ENCODE data around the gene XPNPEP1. TPM values are rescaled to one million over a fixed set of nuclear protein-coding genes. Genes with fewer than 3 reads are reported as not detected.

Gene XPNPEP1
- total and polyA plus RNA-seq, 2 of the 4 experiments (the other 2 are of a cell fraction), result 164 to 311 TPM

DNA sequence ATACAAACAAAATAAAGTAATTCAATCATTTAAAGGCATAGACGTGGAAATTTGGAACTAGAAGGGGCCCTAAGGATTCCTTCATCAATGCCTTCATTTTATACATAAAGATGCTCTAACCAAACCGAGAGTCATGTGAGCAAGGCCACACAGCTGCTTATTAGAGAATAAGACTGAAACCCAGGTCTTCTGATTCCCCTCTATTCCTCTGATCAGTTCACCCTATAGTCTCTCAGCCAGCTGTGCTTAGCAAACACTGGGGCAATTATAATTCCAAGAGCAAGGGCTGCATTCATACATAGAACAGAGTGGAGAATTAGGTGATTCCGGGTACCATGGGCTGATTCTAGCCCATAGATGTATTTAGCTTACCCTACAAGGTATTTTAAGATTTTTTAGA, 9.7 kb upstream of the XPNPEP1 start:
- no peak overlapping the region for H2BK5ac ChIP-seq (ENCODE audit: low read depth, low read length, poor library complexity, severe bottlenecking)
- TF ChIP-seq BHLHE40 (IDR thresholded peaks at IDR 0.05; ENCODE audit: low read depth, low read length), result no peak
- TF ChIP-seq, protein P1, sequence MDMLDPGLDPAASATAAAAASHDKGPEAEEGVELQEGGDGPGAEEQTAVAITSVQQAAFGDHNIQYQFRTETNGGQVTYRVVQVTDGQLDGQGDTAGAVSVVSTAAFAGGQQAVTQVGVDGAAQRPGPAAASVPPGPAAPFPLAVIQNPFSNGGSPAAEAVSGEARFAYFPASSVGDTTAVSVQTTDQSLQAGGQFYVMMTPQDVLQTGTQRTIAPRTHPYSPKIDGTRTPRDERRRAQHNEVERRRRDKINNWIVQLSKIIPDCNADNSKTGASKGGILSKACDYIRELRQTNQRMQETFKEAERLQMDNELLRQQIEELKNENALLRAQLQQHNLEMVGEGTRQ (IDR thresholded peaks at IDR 0.05; ENCODE audit: low read depth, low read length), result no peak
- TF ChIP-seq RAD21 (IDR thresholded peaks at IDR 0.05; ENCODE audit: low read length), result no peak
- no peak for TF ChIP-seq CHD1 (IDR thresholded peaks at IDR 0.05; ENCODE audit: low read depth, low read length)
- TF ChIP-seq MAFK (IDR thresholded peaks at IDR 0.05; ENCODE audit: low read depth, low read length), result no peak
- no peak for TF ChIP-seq RCOR1 (IDR thresholded peaks at IDR 0.05; ENCODE audit: insufficient replicate concordance, low read length)
- no peak for TF ChIP-seq NFE2L2 (IDR thresholded peaks at IDR 0.05; ENCODE audit: low read depth, low read length)
- TF ChIP-seq, protein P2, sequence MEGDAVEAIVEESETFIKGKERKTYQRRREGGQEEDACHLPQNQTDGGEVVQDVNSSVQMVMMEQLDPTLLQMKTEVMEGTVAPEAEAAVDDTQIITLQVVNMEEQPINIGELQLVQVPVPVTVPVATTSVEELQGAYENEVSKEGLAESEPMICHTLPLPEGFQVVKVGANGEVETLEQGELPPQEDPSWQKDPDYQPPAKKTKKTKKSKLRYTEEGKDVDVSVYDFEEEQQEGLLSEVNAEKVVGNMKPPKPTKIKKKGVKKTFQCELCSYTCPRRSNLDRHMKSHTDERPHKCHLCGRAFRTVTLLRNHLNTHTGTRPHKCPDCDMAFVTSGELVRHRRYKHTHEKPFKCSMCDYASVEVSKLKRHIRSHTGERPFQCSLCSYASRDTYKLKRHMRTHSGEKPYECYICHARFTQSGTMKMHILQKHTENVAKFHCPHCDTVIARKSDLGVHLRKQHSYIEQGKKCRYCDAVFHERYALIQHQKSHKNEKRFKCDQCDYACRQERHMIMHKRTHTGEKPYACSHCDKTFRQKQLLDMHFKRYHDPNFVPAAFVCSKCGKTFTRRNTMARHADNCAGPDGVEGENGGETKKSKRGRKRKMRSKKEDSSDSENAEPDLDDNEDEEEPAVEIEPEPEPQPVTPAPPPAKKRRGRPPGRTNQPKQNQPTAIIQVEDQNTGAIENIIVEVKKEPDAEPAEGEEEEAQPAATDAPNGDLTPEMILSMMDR (conservative IDR thresholded peaks at IDR 0.05; ENCODE audit: low read depth, low read length), result no peak
- TF ChIP-seq CEBPB (IDR thresholded peaks at IDR 0.05; ENCODE audit: low read depth, low read length), result no peak
- TF ChIP-seq POLR2A (IDR thresholded peaks at IDR 0.05; ENCODE audit: low read depth, low read length), result no peak
- no peak overlapping the region for H3K4me2 ChIP-seq (ENCODE audit: low read depth, low read length)
- no peak overlapping the region for H2BK15ac ChIP-seq (ENCODE audit: low read depth, low read length)
- H3K4ac ChIP-seq (ENCODE audit: low read depth, low read length), result no peak overlapping the region
- no peak overlapping the region for H3K9ac ChIP-seq (ENCODE audit: low read depth, low read length)
- H3K4me1 ChIP-seq (ENCODE audit: control insufficient read depth, insufficient read depth, low read length), result peaks cover 2% of the 10 kb centered on the region; the same call in 1 of the 2 replicates
- POLR2A ChIA-PET (ENCODE audit: unreplicated experiment), result no interaction called here
- no peaks in the 10 kb centered on the region for H3K9me3 ChIP-seq (ENCODE audit: control insufficient read depth, insufficient read depth, low read length)
- no peaks in the 10 kb centered on the region for H4K20me1 ChIP-seq (ENCODE audit: insufficient read depth, low read length)
- no peak overlapping the region for H4K5ac ChIP-seq (ENCODE audit: low read depth, low read length)
- ATAC-seq (ENCODE audit: low read depth) (no peak), DNase-seq (no peak)
- H3K23ac ChIP-seq (ENCODE audit: low read depth, low read length), result no peak overlapping the region
- no peak overlapping the region for H4K8ac ChIP-seq (ENCODE audit: low read depth in 2 of 2, low read length in 2 of 2)
- H2AK5ac ChIP-seq (ENCODE audit: low read depth, low read length), result no peak overlapping the region
- dilution Hi-C loops (cut with HindIII; ENCODE audit: low sequenced_read_pairs, unreplicated experiment) (no loop called here), in situ Hi-C loops (cut with MboI; ENCODE audit: low sequenced_read_pairs) (no loop called here), intact Hi-C loops (cut with micrococcal nuclease) (no loop called here)
- no peak overlapping the region for H3K56ac ChIP-seq (ENCODE audit: extremely low read depth, insufficient read depth, low read length)
- CTCF ChIA-PET, result no interaction called here
- H3K36me3 ChIP-seq (ENCODE audit: control insufficient read depth, insufficient read depth, low read length), result no peaks in the 10 kb centered on the region
- no peak overlapping the region for H3K27ac ChIP-seq (ENCODE audit: insufficient read depth, low read length)
- no peak overlapping the region for H3K14ac ChIP-seq (replicated peaks; ENCODE audit: low read depth, low read length)
- no peak overlapping the region for H2BK20ac ChIP-seq (ENCODE audit: low read depth, low read length)
- H2AK9ac ChIP-seq (replicated peaks; ENCODE audit: low read depth, low read length, poor library complexity), result no peak overlapping the region
- H3K79me1 ChIP-seq (ENCODE audit: low read depth in 1 of 2, low read length in 2 of 2), result no peaks in the 10 kb centered on the region
- H4K91ac ChIP-seq (ENCODE audit: insufficient read depth, low read depth, low read length), result no peak overlapping the region
- H2BK120ac ChIP-seq (ENCODE audit: low read depth, low read length), result no peak overlapping the region
- BruUV-seq (replicated peaks), result no TSS peak
- H3K18ac ChIP-seq (ENCODE audit: low read depth, low read length), result no peak overlapping the region
- H2AFZ ChIP-seq (replicated peaks; ENCODE audit: low read length, poor library complexity), result no peak overlapping the region
- no peaks in the 10 kb centered on the region for H3K9me1 ChIP-seq (ENCODE audit: insufficient read depth, low read length)
- WGBS, 2 experiments (ENCODE audit: extremely low coverage in 2 of 2, insufficient read length in 1 of 2), result 100% methylated on average over 2 of the region's 3 CpGs; no CpG with 5 or more reads in 1 of the 2 experiments
- no peaks in the 10 kb centered on the region for H3K27me3 ChIP-seq (ENCODE audit: control insufficient read depth, insufficient read depth, low read length)
- H3K4me3 ChIP-seq (ENCODE audit: insufficient read depth, low read depth, low read length), result no peak overlapping the region

Data from IMR-90 (cell line).